ENCODE results near the gene ITGB8.
A peak's percentile ranks its signal among the peaks of the same experiment; 100 is the strongest.

The ITGB8 gene

DNA sequence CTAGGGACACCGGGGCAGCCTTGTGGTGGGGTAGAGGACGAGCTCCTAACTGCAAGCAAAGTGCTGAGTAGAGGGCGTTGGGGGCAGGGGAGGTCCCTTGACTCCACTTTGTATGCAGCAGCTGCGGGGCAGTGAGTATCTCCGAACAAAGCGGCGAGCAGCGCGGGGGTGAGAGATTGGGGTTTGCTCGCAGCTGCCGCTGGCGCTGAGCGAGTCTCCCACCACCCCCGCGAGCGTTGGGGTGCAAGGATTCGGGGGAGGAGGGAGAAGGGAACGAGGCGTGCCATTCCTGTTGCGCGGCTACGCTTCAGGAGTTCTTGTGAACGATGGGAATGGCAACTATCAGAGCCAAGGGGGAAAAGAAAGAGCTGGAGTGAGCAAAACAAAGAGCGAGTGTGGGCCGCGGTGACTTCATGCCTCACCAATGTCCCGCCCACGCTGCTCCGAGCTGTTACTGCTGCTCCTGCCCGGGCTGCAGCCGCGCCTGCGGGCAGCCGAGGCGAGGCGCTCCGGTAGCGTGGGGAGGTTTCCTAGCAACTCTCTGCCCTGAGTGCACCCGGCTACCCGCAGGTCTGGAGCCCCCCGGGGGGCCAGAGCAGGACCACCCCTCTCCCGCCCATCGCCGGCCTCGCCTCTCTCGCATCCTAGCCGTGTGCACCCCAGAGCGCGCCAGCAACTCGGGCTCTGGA, at the start of gene ITGB8:
Gene ITGB8 (plus strand): TSS at position 662 of the 689 bp plus-strand sequence. CDS start 907 bp downstream, outside the sequence.
- Histone ChIP-seq H3K4me2 (peak within 1 kb of the TSS; percentile 86), H3K4me1 (peaks cover 15% of the 10 kb centered on the region), H3K27me3 (peaks cover 52% of the 10 kb centered on the region), H3K9me3 (no peaks in the 10 kb centered on the region), H3K27ac (no peak within 1 kb of the TSS), H3K9ac (peak within 1 kb of the TSS; percentile 20; the same call in 1 of the 2 replicates), H3K36me3 (no peaks in the 10 kb centered on the region), H3K4me3 (peak within 1 kb of the TSS; percentile 69), H4K20me1 (peaks cover 20% of the 10 kb centered on the region)
- no peak for TF ChIP-seq Cebpa-rat (IDR thresholded peaks at IDR 0.05)

DNA sequence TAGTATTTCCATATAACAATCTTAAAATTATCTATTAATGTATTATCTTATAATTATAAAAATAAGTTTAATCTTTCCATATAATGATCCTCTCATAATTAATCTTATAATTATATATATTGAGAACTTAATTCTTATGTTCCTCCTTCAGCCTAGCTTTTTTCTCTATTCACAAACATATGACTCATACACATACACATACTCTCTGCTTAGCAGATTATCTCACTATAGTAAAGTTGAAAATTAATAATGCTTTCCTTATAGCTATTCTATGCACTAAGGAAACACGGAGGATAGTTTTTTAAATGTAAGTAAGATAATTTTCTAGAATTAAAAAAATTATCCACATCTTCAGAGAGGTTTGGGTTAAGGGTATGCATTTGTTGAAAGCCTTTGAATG, 47.7 kb upstream of the ITGB8 start:
- Histone ChIP-seq H3K36me3 (no peaks in the 10 kb centered on the region), H3K9ac (no peak overlapping the region), H3K9me3 (no peaks in the 10 kb centered on the region), H3K4me3 (no peak overlapping the region), H3K27ac (no peak overlapping the region), H4K20me1 (no peaks in the 10 kb centered on the region), H3K4me1 (no peaks in the 10 kb centered on the region), H3K27me3 (no peaks in the 10 kb centered on the region), H3K4me2 (no peak overlapping the region)
- TF ChIP-seq Cebpa-rat (IDR thresholded peaks at IDR 0.05): no peak

DNA sequence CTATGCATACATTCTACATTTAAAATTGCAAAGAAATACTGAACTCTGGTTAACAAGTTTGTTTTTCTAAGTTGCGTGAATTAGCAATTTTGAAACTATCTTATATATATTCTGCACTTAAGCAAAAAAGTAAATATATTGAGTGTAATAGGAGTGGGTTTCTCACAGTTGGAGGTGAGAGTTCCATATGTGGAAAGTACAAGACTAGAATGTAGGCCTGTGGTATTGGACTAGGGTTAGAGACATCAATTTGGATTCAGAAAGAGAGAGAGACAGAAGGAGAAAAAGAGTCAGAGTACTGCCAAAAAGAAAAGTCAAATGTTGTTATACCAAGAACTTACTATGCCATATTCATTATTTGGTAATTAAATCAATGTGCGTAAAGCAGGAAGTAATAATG, 47.3 kb upstream of the ITGB8 start:
- H3K27me3 ChIP-seq: no peaks in the 10 kb centered on the region
- H3K4me1 ChIP-seq: no peaks in the 10 kb centered on the region
- H3K9me3 ChIP-seq: no peaks in the 10 kb centered on the region
- no peak for TF ChIP-seq Cebpa-rat (IDR thresholded peaks at IDR 0.05)
- no peak overlapping the region for H3K27ac ChIP-seq
- H3K4me3 ChIP-seq: no peak overlapping the region
- no peaks in the 10 kb centered on the region for H4K20me1 ChIP-seq
- no peak overlapping the region for H3K4me2 ChIP-seq
- H3K9ac ChIP-seq: no peak overlapping the region
- no peaks in the 10 kb centered on the region for H3K36me3 ChIP-seq

DNA sequence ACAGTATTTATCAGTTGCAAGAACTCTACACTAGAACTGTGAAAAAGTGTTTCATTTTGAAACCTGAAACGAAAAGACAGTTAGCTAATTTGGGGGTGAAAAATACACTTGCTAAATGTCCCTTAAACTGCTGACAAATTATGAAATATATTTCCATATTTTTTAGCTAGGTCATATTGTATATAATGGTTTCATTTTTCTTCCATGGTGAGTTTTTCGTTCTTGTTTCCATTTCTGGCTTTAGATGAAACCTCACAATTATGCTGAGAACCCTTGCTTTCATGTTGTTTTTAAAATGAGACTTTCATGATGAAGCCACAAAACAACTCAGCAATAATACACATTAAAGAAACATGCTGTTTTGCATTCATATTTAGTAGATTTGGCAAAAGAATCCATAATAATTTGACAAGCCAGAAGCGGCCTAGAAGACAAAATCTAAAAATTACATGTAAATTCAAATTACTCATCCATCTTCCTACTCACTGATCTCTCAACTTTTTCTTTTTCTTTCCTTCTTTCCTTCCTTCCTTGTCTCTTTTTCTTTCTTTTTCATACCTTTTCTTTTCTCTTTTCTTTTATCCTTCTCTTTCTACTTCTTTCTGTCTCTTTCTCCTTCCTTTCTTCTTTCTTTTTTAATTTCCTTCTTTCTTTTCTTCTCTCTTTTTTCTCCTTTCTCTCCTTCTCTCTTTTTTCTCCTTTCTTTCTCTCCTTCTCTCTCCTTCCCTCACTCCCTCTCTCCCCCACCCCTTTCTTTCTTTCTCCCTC, 46.5 kb upstream of the ITGB8 start:
- no peaks in the 10 kb centered on the region for H4K20me1 ChIP-seq
- H3K4me1 ChIP-seq: no peaks in the 10 kb centered on the region
- no peak overlapping the region for H3K9ac ChIP-seq
- H3K36me3 ChIP-seq: no peaks in the 10 kb centered on the region
- H3K4me3 ChIP-seq: no peak overlapping the region
- H3K27me3 ChIP-seq: no peaks in the 10 kb centered on the region
- no peak overlapping the region for H3K27ac ChIP-seq
- TF ChIP-seq Cebpa-rat (IDR thresholded peaks at IDR 0.05): no peak
- H3K9me3 ChIP-seq: no peaks in the 10 kb centered on the region
- no peak overlapping the region for H3K4me2 ChIP-seq

DNA sequence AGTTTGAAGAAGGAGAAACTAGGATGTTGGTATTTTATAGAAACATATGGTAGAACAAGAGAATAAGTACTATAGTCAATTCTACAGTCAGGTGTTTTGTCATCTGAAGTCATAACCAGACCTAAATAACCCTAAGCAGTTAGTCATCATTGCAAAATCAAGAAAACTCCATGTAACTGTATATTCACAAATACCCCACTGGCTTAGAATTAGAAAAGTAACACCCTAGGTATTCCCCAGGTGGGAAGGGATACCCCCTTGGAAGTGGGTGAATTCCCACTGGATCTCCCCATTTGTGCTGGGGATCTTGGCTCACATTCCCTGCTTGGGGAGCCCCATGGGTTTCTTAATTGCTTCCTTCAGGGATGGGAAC, 45.9 kb upstream of the ITGB8 start:
- Histone ChIP-seq H3K36me3 (no peaks in the 10 kb centered on the region), H3K27me3 (no peaks in the 10 kb centered on the region), H3K9me3 (no peaks in the 10 kb centered on the region), H3K4me1 (no peaks in the 10 kb centered on the region), H3K9ac (no peak overlapping the region), H4K20me1 (no peaks in the 10 kb centered on the region), H3K4me2 (no peak overlapping the region), H3K27ac (no peak overlapping the region), H3K4me3 (no peak overlapping the region)
- TF ChIP-seq Cebpa-rat (IDR thresholded peaks at IDR 0.05): no peak

DNA sequence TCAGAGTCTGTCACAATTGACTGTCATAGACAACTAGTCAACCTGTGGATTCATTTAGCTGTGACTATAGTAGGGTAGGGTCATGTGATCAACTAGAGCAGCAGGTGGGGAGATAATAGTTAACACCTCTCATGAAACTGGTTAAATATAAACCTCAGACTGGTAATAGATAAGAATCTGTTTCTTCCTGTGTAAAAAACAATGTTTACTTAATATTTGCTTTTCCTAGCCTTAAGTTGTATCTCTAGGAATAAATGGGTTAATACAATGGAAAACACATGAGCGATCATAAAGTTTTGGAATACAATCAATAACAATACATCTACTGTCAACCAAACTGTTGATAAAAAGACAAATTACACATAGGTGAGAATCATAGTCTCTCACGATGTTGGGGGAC, 43.4 kb upstream of the ITGB8 start:
- H3K9ac ChIP-seq: no peak overlapping the region
- H3K4me1 ChIP-seq: no peaks in the 10 kb centered on the region
- no peaks in the 10 kb centered on the region for H3K27me3 ChIP-seq
- no peaks in the 10 kb centered on the region for H4K20me1 ChIP-seq
- H3K4me3 ChIP-seq: no peak overlapping the region
- H3K9me3 ChIP-seq: no peaks in the 10 kb centered on the region
- no peak overlapping the region for H3K27ac ChIP-seq
- no peak overlapping the region for H3K4me2 ChIP-seq
- H3K36me3 ChIP-seq: no peaks in the 10 kb centered on the region
- TF ChIP-seq Cebpa-rat (IDR thresholded peaks at IDR 0.05): no peak

DNA sequence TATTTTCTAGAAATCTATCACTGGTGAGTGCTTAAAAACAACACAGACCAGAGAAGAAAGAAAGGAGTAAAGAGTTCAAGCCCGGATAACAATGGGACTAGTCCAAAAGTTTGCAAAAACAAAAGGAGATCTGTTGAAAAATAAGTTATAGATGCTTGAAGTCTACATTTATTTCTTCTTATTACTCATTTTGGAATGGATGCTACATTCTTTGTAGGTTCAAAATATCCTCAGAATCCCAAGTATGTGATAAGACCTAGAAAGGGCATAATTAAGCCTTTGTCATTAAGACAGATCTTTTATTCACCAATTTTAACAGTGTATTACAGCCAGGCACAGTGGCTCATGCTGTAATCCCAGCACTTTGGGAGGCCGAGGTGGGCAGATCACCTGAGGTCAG, 42.7 kb upstream of the ITGB8 start:
- Histone ChIP-seq H3K4me2 (no peak overlapping the region), H3K27me3 (no peaks in the 10 kb centered on the region)
- no peak for TF ChIP-seq Cebpa-rat (IDR thresholded peaks at IDR 0.05)

DNA sequence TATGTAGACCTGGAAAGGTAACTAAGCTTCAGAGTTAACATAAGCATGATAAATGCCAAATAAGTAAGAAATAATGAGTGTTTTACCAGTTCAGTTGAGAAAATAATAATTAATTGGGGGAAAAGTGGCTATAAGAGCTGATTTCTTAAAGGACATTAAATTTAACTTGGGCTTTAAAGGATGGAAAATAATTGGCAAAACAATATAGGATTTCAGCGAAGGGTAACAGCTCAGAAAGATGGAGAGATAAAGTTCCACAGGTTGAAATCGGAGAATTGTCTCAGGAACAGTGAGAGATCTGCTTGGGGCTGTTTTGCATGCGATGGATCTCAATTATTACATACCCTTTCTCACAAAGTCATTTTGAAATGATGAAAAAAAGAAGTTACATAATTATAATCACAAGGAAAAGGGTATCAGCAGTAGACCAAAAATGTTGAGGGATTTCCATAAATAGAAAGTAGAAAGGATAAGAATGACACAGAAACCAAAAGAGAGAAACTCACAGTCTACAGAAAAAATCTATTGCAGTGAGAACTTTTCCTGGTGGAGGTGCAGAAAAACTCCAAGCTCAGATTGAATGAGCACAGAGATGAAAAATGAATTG, 40.1 kb upstream of the ITGB8 start:
- Histone ChIP-seq H3K4me2 (no peak overlapping the region), H3K4me1 (no peaks in the 10 kb centered on the region), H3K27me3 (no peaks in the 10 kb centered on the region), H3K36me3 (no peaks in the 10 kb centered on the region), H3K9me3 (no peaks in the 10 kb centered on the region), H3K27ac (no peak overlapping the region), H3K4me3 (no peak overlapping the region), H4K20me1 (no peaks in the 10 kb centered on the region), H3K9ac (no peak overlapping the region)
- no peak for TF ChIP-seq Cebpa-rat (IDR thresholded peaks at IDR 0.05)

More for the DNA sequence above, 42.7 kb upstream of the ITGB8 start:
- H4K20me1 ChIP-seq: no peaks in the 10 kb centered on the region
- H3K9ac ChIP-seq: no peak overlapping the region
- no peaks in the 10 kb centered on the region for H3K9me3 ChIP-seq
- H3K4me1 ChIP-seq: no peaks in the 10 kb centered on the region
- no peak overlapping the region for H3K27ac ChIP-seq
- H3K4me3 ChIP-seq: no peak overlapping the region
- H3K36me3 ChIP-seq: no peaks in the 10 kb centered on the region

DNA sequence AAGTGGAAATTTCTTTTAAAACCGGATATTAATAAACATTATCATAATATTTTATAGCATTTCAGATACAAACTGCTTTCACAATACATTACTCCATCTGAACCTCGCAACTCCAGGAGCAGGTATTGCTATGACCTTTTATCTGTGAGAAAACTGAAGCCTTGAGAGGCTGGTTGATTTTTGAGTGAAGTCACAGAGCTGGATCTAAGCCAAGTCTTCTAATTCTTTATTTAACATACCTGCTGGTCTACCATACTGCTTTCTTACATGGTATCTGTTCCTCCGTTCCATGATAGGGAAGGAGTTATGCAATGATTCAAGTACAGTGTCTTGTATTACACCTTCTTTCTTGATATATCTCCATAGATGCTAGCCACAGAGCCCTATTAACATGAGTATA, 37.4 kb upstream of the ITGB8 start:
- Histone ChIP-seq H3K4me2 (no peak overlapping the region), H3K27ac (no peak overlapping the region), H3K4me1 (no peaks in the 10 kb centered on the region), H3K36me3 (no peaks in the 10 kb centered on the region), H3K4me3 (no peak overlapping the region), H3K9ac (no peak overlapping the region), H3K27me3 (no peaks in the 10 kb centered on the region), H4K20me1 (no peaks in the 10 kb centered on the region), H3K9me3 (no peaks in the 10 kb centered on the region)
- no peak for TF ChIP-seq Cebpa-rat (IDR thresholded peaks at IDR 0.05)

DNA sequence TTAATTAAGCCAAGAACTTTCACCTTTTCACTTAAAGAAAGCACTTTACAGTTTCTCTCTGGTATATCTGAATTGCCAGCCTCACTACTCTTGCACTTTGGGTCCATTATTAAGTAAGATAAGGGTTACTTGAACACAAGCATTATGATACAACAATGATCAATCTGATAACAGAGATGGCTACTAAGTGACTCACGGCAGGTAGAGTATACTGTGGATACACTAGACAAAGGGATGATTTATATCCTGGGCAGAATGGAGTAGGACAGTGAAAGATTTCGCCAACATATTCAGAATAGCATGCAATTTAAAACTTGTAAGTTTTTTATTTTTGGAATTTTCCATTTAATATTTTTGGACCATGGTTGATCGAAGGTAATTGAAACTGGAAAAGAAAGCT, 34.3 kb upstream of the ITGB8 start:
- Histone ChIP-seq H3K9ac (no peak overlapping the region), H3K4me3 (no peak overlapping the region), H3K9me3 (no peaks in the 10 kb centered on the region), H3K4me1 (no peaks in the 10 kb centered on the region), H3K27me3 (no peaks in the 10 kb centered on the region), H3K4me2 (no peak overlapping the region), H3K36me3 (no peaks in the 10 kb centered on the region), H4K20me1 (no peaks in the 10 kb centered on the region), H3K27ac (no peak overlapping the region)
- no peak for TF ChIP-seq Cebpa-rat (IDR thresholded peaks at IDR 0.05)
